HG03565 (cell line): Measurements from ENCODE around the gene NPR1.
"Not testable (repeated sequence)": the region's sequence is repeated elsewhere in the genome, so short reads cannot be mapped to it uniquely, and the experiment has no call there.

ENCODE experiments used
- ATAC-seq: cut with Tn5 transposase; IDR thresholded peaks from one replicate; pipeline ENCODE4 v1.9.1; 2021; ENCODE audit warnings: mild to moderate bottlenecking, moderate library complexity; ENCODE audit not compliant: unreplicated experiment

Gene NPR1

DNA sequence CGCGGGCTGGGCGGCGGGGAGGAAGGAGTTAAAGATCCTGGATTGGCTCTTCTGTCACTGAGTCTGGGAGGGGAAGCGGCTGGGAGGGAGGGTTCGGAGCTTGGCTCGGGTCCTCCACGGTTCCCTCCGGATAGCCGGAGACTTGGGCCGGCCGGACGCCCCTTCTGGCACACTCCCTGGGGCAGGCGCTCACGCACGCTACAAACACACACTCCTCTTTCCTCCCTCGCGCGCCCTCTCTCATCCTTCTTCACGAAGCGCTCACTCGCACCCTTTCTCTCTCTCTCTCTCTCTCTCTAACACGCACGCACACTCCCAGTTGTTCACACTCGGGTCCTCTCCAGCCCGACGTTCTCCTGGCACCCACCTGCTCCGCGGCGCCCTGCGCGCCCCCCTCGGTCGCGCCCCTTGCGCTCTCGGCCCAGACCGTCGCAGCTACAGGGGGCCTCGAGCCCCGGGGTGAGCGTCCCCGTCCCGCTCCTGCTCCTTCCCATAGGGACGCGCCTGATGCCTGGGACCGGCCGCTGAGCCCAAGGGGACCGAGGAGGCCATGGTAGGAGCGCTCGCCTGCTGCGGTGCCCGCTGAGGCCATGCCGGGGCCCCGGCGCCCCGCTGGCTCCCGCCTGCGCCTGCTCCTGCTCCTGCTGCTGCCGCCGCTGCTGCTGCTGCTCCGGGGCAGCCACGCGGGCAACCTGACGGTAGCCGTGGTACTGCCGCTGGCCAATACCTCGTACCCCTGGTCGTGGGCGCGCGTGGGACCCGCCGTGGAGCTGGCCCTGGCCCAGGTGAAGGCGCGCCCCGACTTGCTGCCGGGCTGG lies at the start of gene NPR1:
TSS of gene NPR1 (plus strand) at position 170 of the 818 bp plus-strand sequence. CDS start at position 591, 421 bp downstream.
- no peak for ATAC-seq

DNA sequence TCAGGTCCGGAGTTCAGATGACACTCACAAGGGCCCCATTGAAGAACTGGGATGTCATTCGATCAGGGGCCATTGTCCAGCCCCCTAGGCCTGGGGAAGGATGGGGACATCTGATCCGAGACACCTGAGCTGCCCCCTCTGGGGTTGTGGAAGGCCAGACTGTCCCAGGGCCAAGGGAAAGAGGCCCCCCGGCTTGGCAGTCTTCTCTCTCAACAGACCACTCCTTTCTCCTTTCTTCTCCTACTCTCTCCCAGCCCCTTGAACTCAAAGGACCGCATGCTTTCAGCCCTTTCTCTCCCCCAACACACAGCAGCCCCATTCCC lies 49.2 kb upstream of the NPR1 start:
- ATAC-seq, result no peak

DNA sequence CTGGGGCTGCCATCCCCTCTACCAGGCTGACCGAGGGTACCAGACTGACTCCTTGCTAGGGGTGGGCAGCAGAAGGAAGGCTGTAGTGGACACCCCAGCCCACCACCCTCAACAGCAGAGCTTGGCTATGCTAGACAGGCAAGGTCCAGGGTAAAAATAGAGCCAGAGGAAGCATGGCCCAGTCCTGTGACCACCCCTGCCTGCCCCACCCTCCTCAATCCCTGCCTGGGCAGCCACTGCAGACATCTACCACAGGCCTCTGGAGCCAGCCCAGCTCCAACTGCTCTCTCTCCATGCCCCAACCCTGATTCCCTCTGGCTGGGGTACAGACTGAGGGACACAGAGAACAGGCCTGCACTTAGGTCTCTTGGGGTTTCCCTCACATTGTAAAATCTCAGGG lies 48.5 kb upstream of the NPR1 start:
- no peak for ATAC-seq

DNA sequence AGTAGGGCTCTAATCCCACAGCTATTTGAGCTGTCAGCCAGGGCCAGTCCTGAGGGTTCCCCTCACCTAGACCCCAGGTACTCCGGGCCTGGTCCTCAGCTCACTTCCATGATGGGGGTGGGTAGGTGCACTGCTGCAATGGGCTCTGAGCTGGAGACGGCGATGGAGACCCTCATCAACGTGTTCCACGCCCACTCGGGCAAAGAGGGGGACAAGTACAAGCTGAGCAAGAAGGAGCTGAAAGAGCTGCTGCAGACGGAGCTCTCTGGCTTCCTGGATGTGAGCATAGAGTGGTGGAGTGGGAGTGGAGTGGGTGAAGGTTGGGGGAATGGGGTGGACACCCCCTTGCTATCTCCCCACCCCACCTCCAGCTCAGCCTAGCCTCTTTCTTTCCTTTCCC lies 48.1 kb upstream of the NPR1 start:
- ATAC-seq, result no peak

DNA sequence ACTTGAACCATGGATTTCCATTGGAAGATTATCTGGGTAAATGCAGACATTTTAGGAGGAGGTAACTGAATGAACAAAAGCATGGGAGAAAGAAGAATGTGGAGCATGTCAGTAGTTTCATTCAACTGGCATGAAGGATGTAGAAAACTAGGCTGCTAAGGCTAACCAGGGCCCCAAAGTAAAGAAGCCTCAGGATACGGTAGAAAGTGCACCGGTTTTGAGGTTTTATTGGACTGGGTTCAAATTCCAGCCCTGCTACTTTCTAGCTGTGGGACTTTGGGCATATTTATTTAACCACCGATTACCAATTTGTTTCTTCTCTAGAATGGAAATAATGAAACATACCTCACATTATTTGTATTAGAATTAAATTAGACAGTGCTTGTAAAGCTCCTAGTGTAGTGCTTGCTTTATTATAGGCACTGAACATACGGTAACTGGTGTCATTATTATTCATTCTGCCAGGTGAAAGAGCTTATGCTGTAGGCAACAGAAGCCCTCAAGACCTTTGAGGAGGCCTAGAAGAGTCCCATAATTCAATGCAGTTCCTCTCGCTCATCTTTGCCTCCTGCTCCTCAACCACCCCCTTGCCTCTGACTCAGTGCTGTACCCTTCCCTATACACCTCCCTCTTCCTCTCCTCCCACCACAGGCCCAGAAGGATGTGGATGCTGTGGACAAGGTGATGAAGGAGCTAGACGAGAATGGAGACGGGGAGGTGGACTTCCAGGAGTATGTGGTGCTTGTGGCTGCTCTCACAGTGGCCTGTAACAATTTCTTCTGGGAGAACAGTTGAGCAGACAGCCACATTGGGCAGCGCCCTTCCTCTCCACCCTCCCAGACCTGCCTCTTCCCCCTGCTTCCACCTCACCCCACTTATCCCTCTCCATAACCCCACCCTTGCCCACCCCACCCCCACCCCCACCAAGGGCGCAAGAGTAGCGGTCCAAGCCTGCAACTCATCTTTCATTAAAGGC lies 47.2 kb upstream of the NPR1 start:
- no peak for ATAC-seq

DNA sequence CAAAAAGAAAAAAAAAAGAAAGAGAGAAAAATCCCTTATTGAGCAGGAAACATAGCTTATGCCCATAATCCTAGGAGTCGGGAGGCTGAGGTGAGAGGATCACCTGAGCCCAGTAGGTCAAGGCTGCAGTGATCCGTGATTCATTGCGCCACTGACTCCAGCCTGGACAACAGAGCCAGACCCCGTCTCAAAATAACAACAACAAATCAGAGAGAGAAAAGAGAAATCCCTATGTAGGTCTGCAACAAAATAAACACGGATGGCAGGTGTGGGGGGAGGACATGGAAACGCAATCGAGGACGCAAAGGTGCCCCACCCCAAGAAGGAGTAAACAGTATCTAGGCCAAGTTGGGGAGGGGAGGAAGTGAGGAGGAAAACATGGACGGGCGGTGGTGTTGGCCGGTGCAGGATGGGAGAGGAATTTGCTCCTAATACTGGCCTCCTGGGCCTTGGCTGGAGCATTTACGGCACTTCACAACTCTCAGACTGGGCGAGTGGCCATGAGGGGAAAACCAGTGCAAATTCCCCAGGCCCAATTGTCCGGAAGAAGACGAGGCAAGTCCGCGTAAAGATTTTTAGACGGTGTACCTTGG lies 45.2 kb upstream of the NPR1 start:
- no peak for ATAC-seq

DNA sequence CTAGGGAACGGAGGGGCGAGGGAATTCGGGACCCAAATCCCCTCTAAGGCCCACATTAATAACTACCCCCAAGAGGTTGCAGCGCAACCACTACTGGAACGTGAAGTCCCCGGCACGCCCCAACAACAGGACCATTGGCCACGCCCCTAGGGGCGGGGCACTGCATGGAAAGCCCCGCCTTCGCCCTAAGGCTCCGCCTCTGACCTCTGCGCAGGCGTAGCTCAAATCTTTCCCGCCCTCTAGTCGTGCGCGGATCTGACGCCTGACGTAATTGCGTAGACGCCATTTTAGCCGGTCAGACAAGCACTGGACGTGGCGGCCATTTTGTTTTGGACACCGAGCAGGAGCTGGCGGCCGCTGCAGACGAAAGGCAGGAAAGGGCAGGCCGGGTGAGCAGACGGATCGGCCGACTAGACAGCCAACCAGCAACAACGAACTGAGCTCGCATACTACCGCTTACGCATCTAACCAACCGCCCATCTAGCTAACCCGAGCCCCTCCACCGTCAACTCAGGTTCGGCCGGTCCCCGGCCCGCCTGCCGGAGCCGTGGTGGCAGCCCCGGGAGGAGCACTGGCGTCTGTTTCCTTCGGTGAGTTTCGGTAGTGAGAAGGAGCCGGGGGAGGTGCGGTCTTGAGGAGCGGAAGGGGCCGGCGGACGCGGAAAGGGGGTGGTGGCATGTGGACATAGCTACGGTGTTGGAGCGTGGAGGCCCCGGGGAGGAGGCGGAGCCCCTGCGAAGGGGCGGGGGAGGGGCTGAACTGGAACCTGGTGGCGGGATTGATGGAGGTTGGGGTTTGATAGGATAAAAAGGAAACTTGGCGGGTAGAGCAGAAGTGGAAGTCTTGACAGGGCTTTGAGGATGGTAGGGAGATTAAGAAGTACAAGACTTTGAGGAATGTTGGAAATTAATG lies 44.5 kb upstream of the NPR1 start, which contains the start of gene CHTOP:
TSS of gene CHTOP (plus strand) at position 313 of the 912 bp plus-strand sequence. CDS start 2,523 bp downstream, outside the sequence.
- peak; percentile 95 for ATAC-seq

DNA sequence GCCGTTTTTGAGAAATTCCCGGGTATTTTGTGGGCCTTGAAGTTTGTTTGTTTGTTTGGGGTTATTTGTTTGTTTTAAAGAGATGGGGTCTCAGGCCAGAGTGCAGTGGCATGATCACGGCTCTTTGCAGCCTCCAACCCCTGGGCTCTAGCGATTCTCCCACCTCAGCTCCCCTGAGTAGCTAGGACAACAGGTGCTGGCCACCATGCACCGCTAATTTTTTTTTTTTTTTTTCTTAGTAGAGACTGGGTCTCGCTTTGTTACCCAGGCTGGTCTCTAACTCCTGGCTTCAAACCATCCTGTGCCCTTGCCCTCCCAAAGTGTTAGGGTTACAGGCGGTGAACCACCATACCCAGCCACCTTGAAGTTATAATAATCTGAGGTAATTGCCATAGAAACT lies 42.6 kb upstream of the NPR1 start:
- no peak for ATAC-seq

DNA sequence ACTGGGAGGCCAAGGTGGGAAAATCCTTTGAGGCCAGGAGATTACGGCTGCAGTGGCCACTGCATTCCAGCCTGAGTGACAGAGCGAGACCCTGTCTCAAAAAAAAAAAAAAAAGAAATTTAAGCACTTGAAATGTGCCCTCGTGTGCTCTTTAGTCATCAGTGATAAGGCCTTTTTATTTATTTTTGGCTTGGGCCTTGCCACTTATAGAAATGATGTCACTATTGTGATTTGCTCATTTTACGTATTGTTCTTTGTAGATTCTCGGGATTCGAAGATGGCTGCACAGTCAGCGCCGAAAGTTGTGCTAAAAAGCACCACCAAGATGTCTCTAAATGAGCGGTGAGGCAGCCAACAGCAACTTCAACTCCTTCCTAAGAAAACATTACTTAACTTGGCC lies 42.2 kb upstream of the NPR1 start:
- ATAC-seq, result no peak

DNA sequence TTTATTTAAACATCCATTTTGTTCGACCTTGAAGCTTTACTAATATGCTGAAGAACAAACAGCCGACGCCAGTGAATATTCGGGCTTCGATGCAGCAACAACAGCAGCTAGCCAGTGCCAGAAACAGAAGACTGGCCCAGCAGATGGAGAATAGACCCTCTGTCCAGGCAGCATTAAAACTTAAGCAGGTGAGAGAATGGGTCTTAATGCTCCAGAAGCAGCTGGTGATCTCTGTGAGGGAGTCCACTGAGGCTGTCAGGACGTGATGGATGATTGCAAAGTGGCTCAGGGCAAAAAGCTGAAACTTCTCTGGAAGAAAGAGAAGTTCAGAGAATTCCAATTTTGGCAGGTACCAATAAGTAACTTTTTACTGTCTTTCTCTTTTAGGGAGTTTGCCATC lies 40.2 kb upstream of the NPR1 start:
- no peak for ATAC-seq

DNA sequence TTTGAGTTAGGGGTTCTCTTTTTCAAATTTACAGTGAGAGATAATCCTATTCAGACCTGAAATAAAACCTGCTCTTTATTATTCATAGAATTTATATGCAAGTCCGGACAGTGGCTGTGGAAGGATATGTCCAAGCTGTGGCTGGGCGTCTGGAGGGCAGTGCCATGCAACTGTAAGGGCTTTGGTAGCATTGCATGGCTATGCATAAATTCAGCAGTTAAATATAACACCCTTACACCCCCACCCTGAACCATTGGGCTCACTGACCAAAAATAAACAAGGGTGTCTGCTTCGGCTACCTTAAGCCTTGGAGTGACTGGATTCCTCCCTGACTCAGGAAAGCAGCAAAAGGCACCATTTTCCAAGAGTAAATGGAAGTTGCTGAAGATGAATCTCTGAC lies 39.2 kb upstream of the NPR1 start:
- no peak for ATAC-seq

DNA sequence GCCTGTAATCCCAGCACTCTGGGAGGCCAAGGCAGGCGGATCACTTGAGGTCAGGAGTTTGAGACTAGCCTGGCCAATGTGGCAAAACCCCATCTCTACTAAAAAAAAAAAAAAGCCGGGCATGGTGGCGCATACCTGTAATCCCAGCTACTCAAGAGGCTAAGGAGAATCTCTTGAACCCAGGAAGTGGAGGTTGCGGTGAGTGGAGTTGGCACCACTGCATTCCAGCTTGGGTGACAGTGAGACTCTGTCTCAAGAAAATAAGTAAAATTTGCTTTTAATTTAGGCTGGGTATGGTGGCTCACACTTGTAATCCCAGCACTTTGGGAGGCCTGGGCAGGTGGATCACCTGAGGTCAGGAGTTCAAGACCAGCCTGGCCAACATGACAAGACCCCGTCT lies 38.3 kb upstream of the NPR1 start:
- ATAC-seq, result not testable (repeated sequence)

DNA sequence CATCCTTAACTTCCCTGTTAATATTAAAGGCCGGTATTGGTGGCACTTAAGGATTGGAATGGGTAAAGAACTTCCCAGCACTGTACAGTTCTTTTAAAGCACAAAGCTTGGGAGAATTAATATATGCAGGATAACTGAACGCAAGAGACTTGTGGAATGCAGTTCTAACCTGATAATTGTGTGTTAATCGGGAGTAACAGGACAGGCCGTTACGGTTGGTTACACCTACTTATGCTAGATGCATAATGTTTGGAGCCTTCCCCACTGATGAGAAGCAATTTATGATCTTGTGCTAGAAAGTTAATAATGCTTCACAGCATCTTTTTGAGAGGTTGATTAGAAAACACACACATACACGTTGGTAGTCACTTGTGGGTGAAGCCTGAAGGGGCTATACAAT lies 37.6 kb upstream of the NPR1 start:
- ATAC-seq, result no peak

DNA sequence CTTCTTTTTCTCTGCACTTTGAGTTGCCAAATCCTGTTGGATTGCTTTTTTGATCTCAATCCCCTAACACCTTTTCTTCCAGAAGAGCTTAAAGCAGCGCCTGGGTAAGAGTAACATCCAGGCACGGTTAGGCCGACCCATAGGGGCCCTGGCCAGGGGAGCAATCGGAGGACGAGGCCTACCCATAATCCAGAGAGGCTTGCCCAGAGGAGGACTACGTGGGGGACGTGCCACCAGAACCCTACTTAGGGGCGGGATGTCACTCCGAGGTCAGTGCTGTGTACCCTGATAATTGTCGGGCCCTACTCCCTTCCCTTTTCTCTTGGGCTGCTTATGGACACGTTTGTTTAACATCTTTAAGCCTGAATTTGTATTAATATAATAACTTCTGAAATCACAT lies 36.3 kb upstream of the NPR1 start:
- no peak for ATAC-seq

DNA sequence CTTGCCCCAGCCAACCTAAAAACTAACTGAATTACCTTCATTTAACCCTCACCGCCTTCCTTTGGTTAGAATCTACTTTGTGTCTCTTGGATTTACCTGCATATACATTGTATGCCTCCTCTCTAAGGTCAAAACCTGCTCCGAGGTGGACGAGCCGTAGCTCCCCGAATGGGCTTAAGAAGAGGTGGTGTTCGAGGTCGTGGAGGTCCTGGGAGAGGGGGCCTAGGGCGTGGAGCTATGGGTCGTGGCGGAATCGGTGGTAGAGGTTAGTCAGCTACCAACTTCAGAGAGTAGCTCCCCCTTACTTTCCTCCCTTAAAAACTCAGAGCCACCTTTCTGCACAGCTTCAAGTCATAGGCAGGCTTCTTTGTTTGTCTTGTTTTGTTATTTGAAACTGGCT lies 35.4 kb upstream of the NPR1 start:
- no peak for ATAC-seq

DNA sequence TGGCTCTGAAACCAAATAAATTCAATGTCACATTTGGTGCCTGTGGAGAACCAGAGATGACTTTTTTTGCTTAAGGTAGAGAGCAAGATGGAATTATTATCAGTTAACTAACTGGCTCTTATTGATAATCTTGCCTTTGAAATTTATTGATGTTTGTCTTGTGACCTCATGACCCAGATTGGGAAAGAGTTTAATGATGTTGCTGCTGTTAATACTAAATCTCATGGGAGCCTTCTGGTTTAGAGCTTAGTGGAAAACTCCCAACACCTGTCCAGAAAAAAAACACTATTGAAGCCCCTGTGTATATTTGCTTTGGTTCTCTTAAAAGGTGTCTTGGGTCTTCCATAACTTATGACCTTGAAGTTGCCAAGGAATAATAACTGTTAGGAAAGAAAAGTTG lies 34.7 kb upstream of the NPR1 start:
- ATAC-seq, result no peak

DNA sequence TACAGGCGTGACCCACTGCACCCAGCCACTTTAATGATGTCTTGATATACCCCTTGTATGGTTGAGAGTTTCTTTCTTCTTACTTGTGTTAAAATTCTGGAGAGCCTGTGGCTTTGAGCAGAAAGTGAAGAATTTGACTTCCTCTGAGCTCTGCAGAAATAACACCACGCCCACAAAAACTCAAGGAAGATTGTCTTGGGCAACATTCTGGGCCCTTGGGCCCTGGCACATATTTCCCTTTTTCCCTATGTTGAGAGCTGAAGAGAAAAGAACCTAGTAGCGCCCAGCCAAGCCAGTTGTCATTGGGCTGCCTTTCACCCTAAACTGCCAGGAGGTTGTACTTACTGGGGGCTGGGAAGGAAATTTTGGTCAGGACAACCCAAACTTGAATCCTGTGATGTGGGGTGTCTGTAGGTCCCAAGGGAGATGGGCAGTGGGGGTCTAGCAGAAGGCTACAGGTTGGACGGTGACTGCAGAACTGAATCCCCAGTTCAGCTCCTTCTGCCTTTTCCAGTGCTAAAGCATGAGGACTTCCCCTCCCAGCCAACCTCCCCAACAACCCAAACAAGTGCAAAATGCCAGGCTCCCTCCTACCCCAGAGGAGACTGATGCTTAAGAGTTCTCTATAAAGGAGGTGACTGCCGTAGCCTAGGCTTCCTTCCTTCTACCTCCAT lies 31.7 kb upstream of the NPR1 start:
- no peak for ATAC-seq

DNA sequence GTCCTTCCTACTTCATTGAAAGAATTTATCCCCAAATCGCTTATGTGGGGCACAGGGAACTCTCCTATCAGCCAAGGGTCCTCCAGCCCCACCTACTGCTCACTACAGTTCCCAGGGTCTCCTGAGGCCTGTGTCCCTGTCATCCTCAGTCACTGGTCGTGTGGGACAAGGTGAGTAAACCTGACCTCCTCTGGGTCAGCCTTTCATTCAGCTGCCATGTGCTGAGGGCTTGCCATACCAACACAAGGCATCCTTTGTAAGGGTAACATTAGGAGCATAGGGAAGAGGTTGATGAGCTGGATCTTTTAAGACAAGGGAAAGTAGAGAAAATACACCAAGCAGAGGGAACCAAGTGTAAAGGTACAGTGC lies 31.2 kb upstream of the NPR1 start:
- ATAC-seq, result no peak

DNA sequence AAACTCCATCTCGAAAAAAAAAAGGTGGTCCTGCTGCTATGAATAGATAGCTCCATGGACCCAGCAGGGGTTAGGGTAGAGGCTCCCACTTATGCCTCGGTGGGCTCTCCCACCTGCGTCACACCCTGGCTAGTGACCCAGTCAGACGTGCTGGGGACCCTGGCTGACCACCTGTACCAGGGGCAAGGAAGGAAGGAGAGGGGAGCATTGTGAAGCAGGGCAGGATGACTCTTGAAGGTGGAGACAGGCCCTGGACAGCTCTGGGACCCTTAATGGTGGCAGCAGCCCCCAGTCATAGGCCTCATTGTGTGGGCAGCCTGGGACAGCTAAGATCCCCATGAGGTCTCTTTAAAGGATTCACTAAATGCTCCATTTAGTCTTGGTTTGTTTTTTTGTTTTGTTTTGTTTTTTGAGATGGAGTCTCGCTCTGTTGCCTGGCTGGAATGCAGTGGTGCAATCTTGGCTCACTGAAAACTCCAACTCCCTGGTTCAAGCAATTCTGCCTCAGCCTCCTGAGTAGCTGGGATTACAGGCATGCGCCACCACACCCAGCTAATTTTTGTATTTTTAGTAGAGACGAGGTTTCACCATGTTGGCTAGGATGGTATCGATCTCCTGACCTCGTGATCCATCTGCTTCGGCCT lies 30.4 kb upstream of the NPR1 start:
- ATAC-seq, result no peak
